HepG2 (cell line): ENCODE results near the gene HSPA1B. TPM values are rescaled to one million over a fixed set of nuclear protein-coding genes. Genes with fewer than 3 reads are reported as not detected.
A peak's percentile ranks its signal among the peaks of the same experiment; 100 is the strongest.

Source experiments
- AFF4 ChIP-seq: sonication (generic); formaldehyde crosslinking; IDR thresholded peaks from 2 replicates; pipeline ENCODE4 v1.4.0; 2020; ENCODE audit warnings: missing genetic modification reagents
- HES4 ChIP-seq: sonication (generic); formaldehyde crosslinking; IDR thresholded peaks from 2 replicates; pipeline ENCODE4 v1.9.0; 2021; ENCODE audit warnings: mild to moderate bottlenecking, missing genetic modification reagents, borderline replicate concordance
- KDM5A ChIP-seq: fragments of 200-600 bp; sonication (generic); IDR thresholded peaks from 2 replicates; pipeline ENCODE4 v1.7.0; 2018; ENCODE audit warnings: antibody characterized with exemption, mild to moderate bottlenecking, low read length, borderline replicate concordance
- MED8 ChIP-seq: sonication (generic); formaldehyde crosslinking; IDR thresholded peaks from 2 replicates; pipeline ENCODE4 v1.8.1; 2023; ENCODE audit warnings: mild to moderate bottlenecking, missing genetic modification reagents; ENCODE audit not compliant: insufficient replicate concordance
- PHB2 ChIP-seq: fragments of 450-650 bp; IDR thresholded peaks from 2 replicates; pipeline ENCODE4 v1.6.1; 2018; ENCODE audit not compliant: partially characterized antibody
- RBFOX2 ChIP-seq: fragments of 200-400 bp; formaldehyde crosslinking; IDR thresholded peaks from 2 replicates; pipeline ENCODE4 v1.6.1; 2017; ENCODE audit warnings: low read depth, mild to moderate bottlenecking, low read length
- STAG1 ChIP-seq: sonication (generic); formaldehyde crosslinking; IDR thresholded peaks from 2 replicates; pipeline ENCODE4 v1.4.0; 2020; ENCODE audit warnings: missing genetic modification reagents
- TAF1 ChIP-seq: sonication (generic); formaldehyde crosslinking; IDR thresholded peaks from 2 replicates; pipeline ENCODE4 v1.4.0; 2020; ENCODE audit warnings: missing genetic modification reagents
- XRCC5 ChIP-seq: fragments of 200-400 bp; formaldehyde crosslinking; optimal IDR thresholded peaks from 2 replicates; pipeline ENCODE3; 2017; ENCODE audit warnings: mild to moderate bottlenecking, low read length
- ZMYM4 ChIP-seq: sonication (generic); formaldehyde crosslinking; IDR thresholded peaks from 2 replicates; pipeline ENCODE4 v1.8.1; 2023; ENCODE audit warnings: mild to moderate bottlenecking, missing genetic modification reagents
- ZNF343 ChIP-seq: sonication (generic); formaldehyde crosslinking; IDR thresholded peaks from 2 replicates; pipeline ENCODE4 v1.4.0; 2020; ENCODE audit warnings: mild to moderate bottlenecking, missing genetic modification reagents
- ZNF678 ChIP-seq: sonication (generic); formaldehyde crosslinking; IDR thresholded peaks from 2 replicates; pipeline ENCODE4 v1.4.0; 2020; ENCODE audit warnings: mild to moderate bottlenecking, missing genetic modification reagents
- ZNF816 ChIP-seq: sonication (generic); formaldehyde crosslinking; IDR thresholded peaks from 2 replicates; pipeline ENCODE4 v1.8.0; 2022; ENCODE audit warnings: missing genetic modification reagents, mild to moderate bottlenecking, borderline replicate concordance
- ZSCAN20 ChIP-seq: sonication (generic); formaldehyde crosslinking; IDR thresholded peaks from 2 replicates; pipeline ENCODE4 v1.4.0; 2020; ENCODE audit warnings: missing genetic modification reagents, mild to moderate bottlenecking, borderline replicate concordance
- polyA plus RNA-seq, 8 experiments: library from polyadenylated mRNA; depleted of rRNA in 3 of 8; stranded (reverse) in 7 of 8; unstranded in 1 of 8; fragments of >200 nt; fragmentation: Illumina TruSeq in 4 of 8; extraction: Trizol in 4 of 8; gene quantifications; 2 replicates each; pipeline versions ENCODE4 v1.2.1 to v1.2.3, GENCODE V29; 2011 to 2016; ENCODE audit warnings: low read depth in 4 of 8, missing spikeins in 1 of 8, mixed read lengths in 1 of 8; ENCODE audit not compliant: insufficient read depth in 1 of 8
- total RNA-seq, 5 experiments: library from RNA; depleted of rRNA; stranded (reverse); fragments of >200 nt; fragmentation: Illumina TruSeq; extraction: Trizol; gene quantifications; 2 replicates each; pipeline ENCODE4 v1.2.3, GENCODE V29; 2016; ENCODE audit warnings: low read depth in 1 of 5
- TF ChIP-seq, protein P1 (sequence below): sonication (generic); formaldehyde crosslinking; IDR thresholded peaks from 2 replicates; pipeline ENCODE4 v1.5.0; 2020; ENCODE audit warnings: mild to moderate bottlenecking, missing genetic modification reagents, moderate library complexity
- TF ChIP-seq, protein P2 (sequence below): IDR thresholded peaks from 2 replicates; pipeline ENCODE4 v1.4.0; 2020; ENCODE audit warnings: mild to moderate bottlenecking, missing genetic modification reagents

HSPA1B gene
- total and polyA plus RNA-seq, 2 of the 13 experiments (the other 11 are each of a cell fraction or from before 2014, with no cell fraction given), result 26.0 to 186 TPM

DNA sequence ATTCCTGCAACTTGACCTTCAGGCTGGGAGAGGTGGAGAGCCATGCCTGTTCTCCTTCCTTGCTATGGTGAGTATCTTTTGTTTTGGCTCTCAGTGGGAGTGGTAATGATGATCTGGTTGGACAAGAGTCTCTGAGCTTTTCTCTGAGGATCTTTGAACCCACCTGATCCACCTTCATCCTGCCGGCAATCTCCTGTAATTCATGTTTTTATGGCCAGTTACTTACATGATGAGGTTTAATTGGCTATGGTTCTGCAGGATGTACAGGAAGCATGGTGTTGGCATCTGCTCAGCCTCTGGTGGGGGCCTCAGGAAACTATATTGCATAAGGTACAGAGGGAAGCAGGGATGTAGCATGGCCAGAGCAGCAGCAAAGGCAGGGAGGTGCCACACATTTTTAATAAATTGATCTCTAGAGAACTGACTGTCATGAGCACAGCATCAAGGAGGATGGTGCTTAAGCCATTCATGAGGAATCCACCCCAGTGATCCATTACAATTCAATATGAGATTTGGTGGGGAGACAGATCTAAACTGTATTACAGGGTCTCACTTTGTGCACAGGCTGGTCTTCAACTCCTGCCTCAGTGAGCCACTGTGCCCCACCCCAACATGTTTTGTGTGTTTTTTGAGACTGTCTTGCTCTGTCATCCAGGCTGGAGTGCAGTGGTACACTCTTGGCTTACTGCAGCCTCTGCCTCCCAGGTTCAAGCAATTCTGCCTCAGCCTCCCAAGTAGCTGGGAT lies 10.0 kb downstream of the HSPA1B start (continued):
- TF ChIP-seq, protein P1, sequence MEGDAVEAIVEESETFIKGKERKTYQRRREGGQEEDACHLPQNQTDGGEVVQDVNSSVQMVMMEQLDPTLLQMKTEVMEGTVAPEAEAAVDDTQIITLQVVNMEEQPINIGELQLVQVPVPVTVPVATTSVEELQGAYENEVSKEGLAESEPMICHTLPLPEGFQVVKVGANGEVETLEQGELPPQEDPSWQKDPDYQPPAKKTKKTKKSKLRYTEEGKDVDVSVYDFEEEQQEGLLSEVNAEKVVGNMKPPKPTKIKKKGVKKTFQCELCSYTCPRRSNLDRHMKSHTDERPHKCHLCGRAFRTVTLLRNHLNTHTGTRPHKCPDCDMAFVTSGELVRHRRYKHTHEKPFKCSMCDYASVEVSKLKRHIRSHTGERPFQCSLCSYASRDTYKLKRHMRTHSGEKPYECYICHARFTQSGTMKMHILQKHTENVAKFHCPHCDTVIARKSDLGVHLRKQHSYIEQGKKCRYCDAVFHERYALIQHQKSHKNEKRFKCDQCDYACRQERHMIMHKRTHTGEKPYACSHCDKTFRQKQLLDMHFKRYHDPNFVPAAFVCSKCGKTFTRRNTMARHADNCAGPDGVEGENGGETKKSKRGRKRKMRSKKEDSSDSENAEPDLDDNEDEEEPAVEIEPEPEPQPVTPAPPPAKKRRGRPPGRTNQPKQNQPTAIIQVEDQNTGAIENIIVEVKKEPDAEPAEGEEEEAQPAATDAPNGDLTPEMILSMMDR, result no peak
- no peak for TF ChIP-seq PHB2
- TF ChIP-seq STAG1 (CRISPR knock-in tag), result no peak
- peak; percentile 78 for TF ChIP-seq RBFOX2
- peak; percentile 31; the same call in 1 of the 2 replicates for TF ChIP-seq TAF1
- no peak for TF ChIP-seq MED8 (CRISPR knock-in tag)
- TF ChIP-seq ZMYM4 (CRISPR knock-in tag), result 0 out of 2 replicates have a peak, but pooled peaks have one; percentile 1
- no peak for TF ChIP-seq ZNF816 (CRISPR knock-in tag)
- no peak for TF ChIP-seq KDM5A
- no peak for TF ChIP-seq HES4 (CRISPR knock-in tag)
- TF ChIP-seq XRCC5, result peak; percentile 12
- no peak; the same call in 1 of the 2 replicates for TF ChIP-seq ZNF678 (CRISPR knock-in tag)
- TF ChIP-seq, protein P2, sequence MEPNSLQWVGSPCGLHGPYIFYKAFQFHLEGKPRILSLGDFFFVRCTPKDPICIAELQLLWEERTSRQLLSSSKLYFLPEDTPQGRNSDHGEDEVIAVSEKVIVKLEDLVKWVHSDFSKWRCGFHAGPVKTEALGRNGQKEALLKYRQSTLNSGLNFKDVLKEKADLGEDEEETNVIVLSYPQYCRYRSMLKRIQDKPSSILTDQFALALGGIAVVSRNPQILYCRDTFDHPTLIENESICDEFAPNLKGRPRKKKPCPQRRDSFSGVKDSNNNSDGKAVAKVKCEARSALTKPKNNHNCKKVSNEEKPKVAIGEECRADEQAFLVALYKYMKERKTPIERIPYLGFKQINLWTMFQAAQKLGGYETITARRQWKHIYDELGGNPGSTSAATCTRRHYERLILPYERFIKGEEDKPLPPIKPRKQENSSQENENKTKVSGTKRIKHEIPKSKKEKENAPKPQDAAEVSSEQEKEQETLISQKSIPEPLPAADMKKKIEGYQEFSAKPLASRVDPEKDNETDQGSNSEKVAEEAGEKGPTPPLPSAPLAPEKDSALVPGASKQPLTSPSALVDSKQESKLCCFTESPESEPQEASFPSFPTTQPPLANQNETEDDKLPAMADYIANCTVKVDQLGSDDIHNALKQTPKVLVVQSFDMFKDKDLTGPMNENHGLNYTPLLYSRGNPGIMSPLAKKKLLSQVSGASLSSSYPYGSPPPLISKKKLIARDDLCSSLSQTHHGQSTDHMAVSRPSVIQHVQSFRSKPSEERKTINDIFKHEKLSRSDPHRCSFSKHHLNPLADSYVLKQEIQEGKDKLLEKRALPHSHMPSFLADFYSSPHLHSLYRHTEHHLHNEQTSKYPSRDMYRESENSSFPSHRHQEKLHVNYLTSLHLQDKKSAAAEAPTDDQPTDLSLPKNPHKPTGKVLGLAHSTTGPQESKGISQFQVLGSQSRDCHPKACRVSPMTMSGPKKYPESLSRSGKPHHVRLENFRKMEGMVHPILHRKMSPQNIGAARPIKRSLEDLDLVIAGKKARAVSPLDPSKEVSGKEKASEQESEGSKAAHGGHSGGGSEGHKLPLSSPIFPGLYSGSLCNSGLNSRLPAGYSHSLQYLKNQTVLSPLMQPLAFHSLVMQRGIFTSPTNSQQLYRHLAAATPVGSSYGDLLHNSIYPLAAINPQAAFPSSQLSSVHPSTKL (CRISPR knock-in tag), result no peak
- TF ChIP-seq AFF4, result no peak
- no peak for TF ChIP-seq ZSCAN20 (CRISPR knock-in tag)
- TF ChIP-seq ZNF343 (CRISPR knock-in tag), result 0 out of 2 replicates have a peak, but pooled peaks have one; percentile 34
